Effector memory CD8-positive, alpha-beta T cell (primary cell): ENCODE results near the gene MFSD12.
A peak's percentile ranks its signal among the peaks of the same experiment; 100 is the strongest.

ENCODE experiments used
- ATAC-seq: fragments of 150-1000 bp; cut with Tn5 transposase; replicated peaks from 2 replicates; pipeline ENCODE4 v1.10.0; 2021; ENCODE audit warnings: mild to moderate bottlenecking, moderate library complexity
- DNase-seq, 3 experiments: peaks; one replicate each; pipeline ENCODE4 v3.0.0; 2021
- H3K27ac Mint-ChIP-seq, 2 donors: one replicate each; pipeline ENCODE4 v1.8.0; 2022; ENCODE audit warnings: mild to moderate bottlenecking in 2 of 2, mixed read lengths in 2 of 2, moderate library complexity in 2 of 2
- H3K27me3 Mint-ChIP-seq, 2 donors: one replicate each; pipeline ENCODE4 v1.8.0; 2022; ENCODE audit warnings: mixed read lengths in 2 of 2
- H3K36me3 Mint-ChIP-seq: one replicate; pipeline ENCODE4 v1.8.0; 2022; ENCODE audit warnings: mild to moderate bottlenecking, moderate library complexity, mixed read lengths; ENCODE audit not compliant: insufficient read depth
- H3K4me1 Mint-ChIP-seq, 2 donors: one replicate each; pipeline ENCODE4 v1.8.0; 2022; ENCODE audit warnings: low read depth in 2 of 2, mixed read lengths in 2 of 2
- H3K4me3 Mint-ChIP-seq, 2 donors: one replicate each; pipeline ENCODE4 v1.8.0; 2022; ENCODE audit warnings: mild to moderate bottlenecking in 2 of 2, mixed read lengths in 2 of 2, moderate library complexity in 2 of 2
- H3K9me3 Mint-ChIP-seq, 2 donors: one replicate each; pipeline ENCODE4 v1.8.0; 2022; ENCODE audit warnings: mixed read lengths in 2 of 2

The MFSD12 gene

GRCh38 chr19:3545669-3546034 lies 11.7 kb downstream of the MFSD12 start:
- Mint-ChIP-seq H3K36me3 (peaks cover 19% of the 10 kb centered on the region), H3K4me3 (no peak overlapping the region), H3K9me3 (no peaks in the 10 kb centered on the region), H3K4me1 (peaks cover 8% of the 10 kb centered on the region in 2 donors), H3K27me3 (no peaks in the 10 kb centered on the region), H3K27ac (peak overlapping the region; percentile 91 to 93)
- ATAC-seq (no peak), DNase-seq (no peak)

GRCh38 chr19:3544742-3545668 lies 12.4 kb downstream of the MFSD12 start:
- ATAC-seq = peak; percentile 77
- H3K9me3 Mint-ChIP-seq = no peaks in the 10 kb centered on the region
- H3K36me3 Mint-ChIP-seq = peaks cover 19% of the 10 kb centered on the region
- no peak overlapping the region for H3K4me3 Mint-ChIP-seq
- DNase-seq = peak; percentile 82 to 86 (median 82)
- H3K27me3 Mint-ChIP-seq = no peaks in the 10 kb centered on the region
- H3K27ac Mint-ChIP-seq = peak overlapping the region; percentile 91 to 93
- H3K4me1 Mint-ChIP-seq = peaks cover 8% of the 10 kb centered on the region in 2 donors

- DNase-seq (no peak), ATAC-seq (no peak)
- Mint-ChIP-seq H3K9me3 (no peaks in the 10 kb centered on the region), H3K36me3 (peaks cover 23% of the 10 kb centered on the region), H3K27me3 (no peaks in the 10 kb centered on the region), H3K4me1 (peaks cover 8% of the 10 kb centered on the region in 2 donors), H3K4me3 (no peak overlapping the region), H3K27ac (peak overlapping the region in 1 of 2 donors; percentile 32)
These were observed 13.4 kb downstream of the MFSD12 start for GRCh38 chr19:3544058-3544376.

- Mint-ChIP-seq H3K27ac (peak overlapping the region in 1 of 2 donors; percentile 32), H3K4me1 (peaks cover 8% of the 10 kb centered on the region in 2 donors), H3K9me3 (no peaks in the 10 kb centered on the region), H3K27me3 (no peaks in the 10 kb centered on the region), H3K4me3 (no peak overlapping the region), H3K36me3 (peaks cover 29% of the 10 kb centered on the region)
- DNase-seq (no peak), ATAC-seq (no peak)
These were observed 14.0 kb downstream of the MFSD12 start for GRCh38 chr19:3543150-3544057.

GRCh38 chr19:3539756-3540118 lies 17.6 kb downstream of the MFSD12 start:
- Mint-ChIP-seq H3K4me1 (peaks cover 3 to 5% of the 10 kb centered on the region in 2 donors), H3K27me3 (no peaks in the 10 kb centered on the region), H3K36me3 (peaks cover 38% of the 10 kb centered on the region), H3K27ac (peak overlapping the region in 1 of 2 donors; percentile 35), H3K4me3 (no peak overlapping the region), H3K9me3 (no peaks in the 10 kb centered on the region)
- DNase-seq (no peak), ATAC-seq (no peak)

GRCh38 chr19:3538965-3539755 lies 18.2 kb downstream of the MFSD12 start, which contains the start of gene TEKTIP1:
Gene TEKTIP1, plus strand, starts transcription at chr19:3539174. Its CDS starts 4 bp downstream, at chr19:3539178.
- DNase-seq = no peak
- H3K27ac Mint-ChIP-seq = peak within 1 kb of the TSS in 1 of 2 donors; percentile 82
- peaks cover 44% of the 10 kb centered on the region for H3K36me3 Mint-ChIP-seq
- peaks cover 3 to 5% of the 10 kb centered on the region in 2 donors for H3K4me1 Mint-ChIP-seq
- H3K4me3 Mint-ChIP-seq = no peak within 1 kb of the TSS
- no peak for ATAC-seq
- no peaks in the 10 kb centered on the region for H3K27me3 Mint-ChIP-seq
- H3K9me3 Mint-ChIP-seq = no peaks in the 10 kb centered on the region

GRCh38 chr19:3538258-3538929 lies 19.0 kb downstream of the MFSD12 start:
- H3K4me3 Mint-ChIP-seq = no peak overlapping the region
- H3K27me3 Mint-ChIP-seq = no peaks in the 10 kb centered on the region
- peak overlapping the region in 1 of 2 donors; percentile 82 for H3K27ac Mint-ChIP-seq
- DNase-seq = no peak
- peaks cover 3 to 5% of the 10 kb centered on the region in 2 donors for H3K4me1 Mint-ChIP-seq
- no peaks in the 10 kb centered on the region for H3K9me3 Mint-ChIP-seq
- H3K36me3 Mint-ChIP-seq = peaks cover 51% of the 10 kb centered on the region
- ATAC-seq = no peak

- H3K36me3 Mint-ChIP-seq = peaks cover 58% of the 10 kb centered on the region
- peaks cover 3 to 5% of the 10 kb centered on the region in 2 donors for H3K4me1 Mint-ChIP-seq
- H3K27ac Mint-ChIP-seq = peak overlapping the region in 1 of 2 donors; percentile 82
- DNase-seq = no peak
- H3K27me3 Mint-ChIP-seq = no peaks in the 10 kb centered on the region
- no peaks in the 10 kb centered on the region for H3K9me3 Mint-ChIP-seq
- ATAC-seq = no peak
- no peak overlapping the region for H3K4me3 Mint-ChIP-seq
These were observed 19.7 kb downstream of the MFSD12 start for GRCh38 chr19:3537438-3538240.

- Mint-ChIP-seq H3K27me3 (no peaks in the 10 kb centered on the region), H3K9me3 (no peaks in the 10 kb centered on the region), H3K27ac (peak overlapping the region in 1 of 2 donors; percentile 82), H3K36me3 (peaks cover 60% of the 10 kb centered on the region), H3K4me3 (no peak overlapping the region), H3K4me1 (peaks cover 3 to 5% of the 10 kb centered on the region in 2 donors)
- ATAC-seq (no peak), DNase-seq (no peak)
These were observed 20.3 kb downstream of the MFSD12 start for GRCh38 chr19:3537101-3537437.

- no peak for ATAC-seq
- no peak overlapping the region for H3K4me3 Mint-ChIP-seq
These were observed 20.8 kb downstream of the MFSD12 start for GRCh38 chr19:3536429-3537100.

GRCh38 chr19:3535981-3536380 lies 21.4 kb downstream of the MFSD12 start:
- Mint-ChIP-seq H3K9me3 (no peaks in the 10 kb centered on the region), H3K4me1 (peaks cover 3 to 5% of the 10 kb centered on the region in 2 donors), H3K4me3 (no peak overlapping the region), H3K27me3 (no peaks in the 10 kb centered on the region), H3K36me3 (peaks cover 67% of the 10 kb centered on the region), H3K27ac (no peak overlapping the region)
- ATAC-seq (no peak), DNase-seq (no peak)

More at GRCh38 chr19:3536429-3537100, 20.8 kb downstream of the MFSD12 start:
- DNase-seq = no peak
- no peak overlapping the region for H3K27ac Mint-ChIP-seq
- peaks cover 3 to 5% of the 10 kb centered on the region in 2 donors for H3K4me1 Mint-ChIP-seq
- peaks cover 63% of the 10 kb centered on the region for H3K36me3 Mint-ChIP-seq
- no peaks in the 10 kb centered on the region for H3K27me3 Mint-ChIP-seq
- no peaks in the 10 kb centered on the region for H3K9me3 Mint-ChIP-seq
